NT2/D1 (cell line): Measurements from ENCODE around the gene ABI2.

Experiments used
- SUZ12 ChIP-seq: IDR thresholded peaks from 2 replicates; pipeline ENCODE4 v1.6.1; 2011; ENCODE audit not compliant: insufficient read length, insufficient read depth; ENCODE audit errors: extremely low read depth
- YY1 ChIP-seq: IDR thresholded peaks from 2 replicates; pipeline ENCODE4 v1.6.1; 2011; ENCODE audit not compliant: insufficient read length, insufficient read depth
- ZNF274 ChIP-seq: IDR thresholded peaks from 2 replicates; pipeline ENCODE4 v1.6.1; 2011; ENCODE audit warnings: mild to moderate bottlenecking, low read depth, low read length

DNA sequence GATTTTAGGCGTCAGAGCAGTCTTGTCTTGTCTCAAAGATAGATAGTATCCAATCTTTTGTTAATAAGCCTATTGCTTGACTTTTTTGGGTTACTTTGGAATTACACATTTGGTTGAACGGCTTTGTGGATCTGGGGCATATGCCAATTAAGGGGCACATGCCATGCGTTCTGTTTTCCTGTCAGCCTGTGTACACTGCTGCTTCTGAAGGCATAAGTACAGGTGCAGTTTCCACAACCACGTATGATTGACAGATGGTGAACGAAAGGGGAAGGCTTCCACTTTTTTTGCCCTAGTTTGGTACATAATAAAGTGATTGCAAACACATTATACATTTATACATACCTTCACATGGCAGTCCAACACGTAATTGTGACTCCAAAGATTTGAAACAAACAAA, 104.6 kb downstream of the ABI2 start:
- no peak for TF ChIP-seq SUZ12
- no peak for TF ChIP-seq YY1
- no peak for TF ChIP-seq ZNF274
